Left hindlimb (tissue), 1 donor: Measurements from ENCODE around the gene AKAP13.

ENCODE experiments used
- DNase-seq: peaks from one replicate; pipeline ENCODE4 v3.0.0-alpha.2; 2018

Gene AKAP13

GRCh38 chr15:85445361-85445760, 65.0 kb downstream of the AKAP13 start:
- no peak for DNase-seq

- DNase-seq = no peak
These were observed 70.8 kb downstream of the AKAP13 start for GRCh38 chr15:85451099-85451700.

GRCh38 chr15:85452436-85452835, 72.0 kb downstream of the AKAP13 start:
- no peak for DNase-seq

- no peak for DNase-seq
These were observed 72.9 kb downstream of the AKAP13 start for GRCh38 chr15:85453144-85453872.

- no peak for DNase-seq
These were observed 74.0 kb downstream of the AKAP13 start for GRCh38 chr15:85454403-85454802.

GRCh38 chr15:85455891-85456290, 75.5 kb downstream of the AKAP13 start:
- no peak for DNase-seq

GRCh38 chr15:85456798-85457197, 76.4 kb downstream of the AKAP13 start:
- no peak for DNase-seq

GRCh38 chr15:85457392-85457968, 77.1 kb downstream of the AKAP13 start:
- DNase-seq = no peak

- DNase-seq = no peak
These were observed 78.4 kb downstream of the AKAP13 start for GRCh38 chr15:85458764-85459163.

- DNase-seq = no peak
These were observed 81.6 kb downstream of the AKAP13 start for GRCh38 chr15:85462029-85462428.

- no peak for DNase-seq
These were observed 83.0 kb downstream of the AKAP13 start for GRCh38 chr15:85463276-85463892.

GRCh38 chr15:85463976-85464375, 83.6 kb downstream of the AKAP13 start:
- no peak for DNase-seq

GRCh38 chr15:85464471-85464870, 84.1 kb downstream of the AKAP13 start:
- DNase-seq = no peak

- DNase-seq = no peak
These were observed 90.3 kb downstream of the AKAP13 start for GRCh38 chr15:85470563-85471271.

GRCh38 chr15:85472349-85472748, 91.9 kb downstream of the AKAP13 start:
- DNase-seq = no peak

GRCh38 chr15:85473455-85473854, 93.1 kb downstream of the AKAP13 start:
- no peak for DNase-seq

GRCh38 chr15:85474700-85475316, 94.4 kb downstream of the AKAP13 start:
- no peak for DNase-seq

GRCh38 chr15:85475317-85475701, 94.9 kb downstream of the AKAP13 start:
- DNase-seq = no peak

- no peak for DNase-seq
These were observed 95.3 kb downstream of the AKAP13 start for GRCh38 chr15:85475711-85476110.

GRCh38 chr15:85477061-85477460, 96.7 kb downstream of the AKAP13 start:
- DNase-seq = no peak

- no peak for DNase-seq
These were observed 97.3 kb downstream of the AKAP13 start for GRCh38 chr15:85477730-85478129.

GRCh38 chr15:85479071-85479647, 98.8 kb downstream of the AKAP13 start:
- no peak for DNase-seq
